Measurements from ENCODE around the gene SMURF1. TPM values are rescaled to one million over a fixed set of nuclear protein-coding genes. Genes with fewer than 3 reads are reported as not detected.

SMURF1 gene
- total and polyA plus RNA-seq, 4 donors, result 2.9 to 16.8 (median 5.9) TPM

Other genes starting within 250 kb of the SMURF1 start
- gene KPNA7, start 64.0 kb upstream of the SMURF1 start, total RNA-seq, result under 1 TPM in 1 of 2 donors, not detected in 1; 0.59 TPM
- under 1 TPM; 0.09 to 0.21 TPM for gene KPNA7, start 64.0 kb upstream of the SMURF1 start, polyA plus RNA-seq
- not detected for gene MYH16, start 128.7 kb upstream of the SMURF1 start, total RNA-seq
- not detected for gene MYH16, start 128.7 kb upstream of the SMURF1 start, polyA plus RNA-seq
- gene ARPC1A, start 181.8 kb upstream of the SMURF1 start, total RNA-seq, result 10 to 100 TPM; 46.7 to 60.1 TPM
- gene ARPC1A, start 181.8 kb upstream of the SMURF1 start, polyA plus RNA-seq, result 10 to 100 TPM; 61.5 to 84.0 TPM
- 100 to 1,000 TPM; 111 to 182 TPM for gene ARPC1B, start 230.6 kb upstream of the SMURF1 start, total RNA-seq
- 100 to 1,000 TPM in 1 of 2 donors, 10 to 100 TPM in 1; 43.9 to 112 TPM for gene ARPC1B, start 230.6 kb upstream of the SMURF1 start, polyA plus RNA-seq